ENCODE measurements around the gene SH3TC1. TPM values are rescaled to one million over a fixed set of nuclear protein-coding genes. Genes with fewer than 3 reads are reported as not detected.

Gene SH3TC1
- total RNA-seq, 1 donor from 2014 or later: 12.5 TPM

- Mint-ChIP-seq H3K36me3 (ENCODE audit: insufficient read depth) (no peaks in the 10 kb centered on the region), H3K27me3 (peaks cover 41% of the 10 kb centered on the region), H3K4me1 (ENCODE audit: low read depth) (peaks cover 7% of the 10 kb centered on the region), H3K4me3 (ENCODE audit: low read depth) (no peak overlapping the region), H3K27ac (peak overlapping the region; percentile 88), H3K9me3 (ENCODE audit: low read depth) (no peaks in the 10 kb centered on the region)
- peak; percentile 43 for DNase-seq (ENCODE audit: low spot score, unreplicated experiment)
- TF ChIP-seq CTCF (IDR thresholded peaks at IDR 0.05; ENCODE audit: unreplicated experiment): peak; percentile 79
These were observed 68.0 kb downstream of the SH3TC1 start for GRCh38 chr4:8267077-8267476.

DNA sequence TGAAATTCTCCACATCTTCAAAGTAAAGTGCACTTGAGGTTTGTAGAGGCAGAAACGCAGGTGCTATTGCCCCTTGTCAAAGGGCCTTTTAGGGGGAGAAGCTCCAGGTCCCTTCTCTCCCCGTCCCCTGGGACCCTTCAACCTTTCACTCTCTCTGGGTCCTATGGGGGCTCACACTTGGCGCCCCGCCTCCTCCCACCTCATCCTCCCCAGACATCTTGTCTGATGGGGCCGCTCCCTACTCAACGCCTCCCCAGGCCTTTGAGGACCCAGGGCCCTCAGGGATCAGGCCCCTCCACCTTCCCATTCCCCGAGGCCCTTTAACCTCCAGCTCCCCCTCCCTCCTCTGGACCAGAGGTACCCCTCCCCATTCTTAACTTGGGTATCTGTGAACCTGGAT lies 69.1 kb downstream of the SH3TC1 start:
- no peak for TF ChIP-seq CTCF (IDR thresholded peaks at IDR 0.05; ENCODE audit: unreplicated experiment)
- Mint-ChIP-seq H3K4me3 (ENCODE audit: low read depth) (no peak overlapping the region), H3K9me3 (ENCODE audit: low read depth) (no peaks in the 10 kb centered on the region), H3K36me3 (ENCODE audit: insufficient read depth) (no peaks in the 10 kb centered on the region), H3K27ac (no peak overlapping the region), H3K4me1 (ENCODE audit: low read depth) (peaks cover 7% of the 10 kb centered on the region), H3K27me3 (peaks cover 46% of the 10 kb centered on the region)
- DNase-seq (ENCODE audit: low spot score, unreplicated experiment): no peak

- Mint-ChIP-seq H3K9me3 (ENCODE audit: low read depth) (no peaks in the 10 kb centered on the region), H3K4me3 (ENCODE audit: low read depth) (no peak overlapping the region), H3K27ac (no peak overlapping the region), H3K27me3 (peaks cover 38% of the 10 kb centered on the region), H3K4me1 (ENCODE audit: low read depth) (peaks cover 6% of the 10 kb centered on the region), H3K36me3 (ENCODE audit: insufficient read depth) (no peaks in the 10 kb centered on the region)
- TF ChIP-seq CTCF (IDR thresholded peaks at IDR 0.05; ENCODE audit: unreplicated experiment): no peak
- DNase-seq (ENCODE audit: low spot score, unreplicated experiment): no peak
These were observed 69.9 kb downstream of the SH3TC1 start for GRCh38 chr4:8268901-8269534.

- peaks cover 39% of the 10 kb centered on the region for H3K27me3 Mint-ChIP-seq
- peaks cover 6% of the 10 kb centered on the region for H3K4me1 Mint-ChIP-seq (ENCODE audit: low read depth)
- H3K27ac Mint-ChIP-seq: no peak within 1 kb of the TSS
- peak; percentile 32 for DNase-seq (ENCODE audit: low spot score, unreplicated experiment)
- TF ChIP-seq CTCF (IDR thresholded peaks at IDR 0.05; ENCODE audit: unreplicated experiment): no peak
- no peaks in the 10 kb centered on the region for H3K36me3 Mint-ChIP-seq (ENCODE audit: insufficient read depth)
- H3K4me3 Mint-ChIP-seq (ENCODE audit: low read depth): no peak within 1 kb of the TSS
- H3K9me3 Mint-ChIP-seq (ENCODE audit: low read depth): no peaks in the 10 kb centered on the region
These were observed 70.7 kb downstream of the SH3TC1 start, which contains the start of gene HTRA3 for GRCh38 chr4:8269535-8270417. Gene HTRA3 (plus strand): TSS chr4:8269754. CDS start chr4:8269969, 215 bp downstream.

DNA sequence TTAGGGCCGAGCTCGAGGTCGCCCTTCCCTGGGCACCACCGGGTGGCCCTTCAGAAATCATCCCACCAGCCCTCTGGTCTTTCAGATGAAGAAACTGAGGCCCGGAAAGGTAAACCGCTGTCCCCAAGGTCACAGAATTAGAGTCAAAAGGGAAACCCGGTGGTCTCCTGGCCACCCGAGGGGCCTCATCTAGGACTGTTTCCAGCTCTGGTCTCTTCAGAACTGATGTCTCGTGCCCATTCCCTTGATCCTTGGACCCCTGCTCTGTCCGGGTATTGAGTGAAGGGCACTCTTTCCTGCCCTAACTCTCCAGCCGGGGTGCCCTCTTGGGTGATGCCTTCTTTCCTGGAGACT lies 71.3 kb downstream of the SH3TC1 start:
- DNase-seq (ENCODE audit: low spot score, unreplicated experiment): no peak
- peaks cover 39% of the 10 kb centered on the region for H3K27me3 Mint-ChIP-seq
- H3K27ac Mint-ChIP-seq: no peak overlapping the region
- no peaks in the 10 kb centered on the region for H3K9me3 Mint-ChIP-seq (ENCODE audit: low read depth)
- TF ChIP-seq CTCF (IDR thresholded peaks at IDR 0.05; ENCODE audit: unreplicated experiment): no peak
- H3K36me3 Mint-ChIP-seq (ENCODE audit: insufficient read depth): no peaks in the 10 kb centered on the region
- no peak overlapping the region for H3K4me3 Mint-ChIP-seq (ENCODE audit: low read depth)
- peaks cover 6% of the 10 kb centered on the region for H3K4me1 Mint-ChIP-seq (ENCODE audit: low read depth)
